NCI-H2171 treated with DMSO at 0.1 percent for 48 hours (cell line): Measurements from ENCODE around the gene MORN3.
"Not testable (repeated sequence)": the region's sequence is repeated elsewhere in the genome, so short reads cannot be mapped to it uniquely, and the experiment has no call there.

Experiments
- DNase-seq: peaks from one replicate; lab custom pipeline; 2025; lab: John Stamatoyannopoulos, UW

Gene MORN3

DNA sequence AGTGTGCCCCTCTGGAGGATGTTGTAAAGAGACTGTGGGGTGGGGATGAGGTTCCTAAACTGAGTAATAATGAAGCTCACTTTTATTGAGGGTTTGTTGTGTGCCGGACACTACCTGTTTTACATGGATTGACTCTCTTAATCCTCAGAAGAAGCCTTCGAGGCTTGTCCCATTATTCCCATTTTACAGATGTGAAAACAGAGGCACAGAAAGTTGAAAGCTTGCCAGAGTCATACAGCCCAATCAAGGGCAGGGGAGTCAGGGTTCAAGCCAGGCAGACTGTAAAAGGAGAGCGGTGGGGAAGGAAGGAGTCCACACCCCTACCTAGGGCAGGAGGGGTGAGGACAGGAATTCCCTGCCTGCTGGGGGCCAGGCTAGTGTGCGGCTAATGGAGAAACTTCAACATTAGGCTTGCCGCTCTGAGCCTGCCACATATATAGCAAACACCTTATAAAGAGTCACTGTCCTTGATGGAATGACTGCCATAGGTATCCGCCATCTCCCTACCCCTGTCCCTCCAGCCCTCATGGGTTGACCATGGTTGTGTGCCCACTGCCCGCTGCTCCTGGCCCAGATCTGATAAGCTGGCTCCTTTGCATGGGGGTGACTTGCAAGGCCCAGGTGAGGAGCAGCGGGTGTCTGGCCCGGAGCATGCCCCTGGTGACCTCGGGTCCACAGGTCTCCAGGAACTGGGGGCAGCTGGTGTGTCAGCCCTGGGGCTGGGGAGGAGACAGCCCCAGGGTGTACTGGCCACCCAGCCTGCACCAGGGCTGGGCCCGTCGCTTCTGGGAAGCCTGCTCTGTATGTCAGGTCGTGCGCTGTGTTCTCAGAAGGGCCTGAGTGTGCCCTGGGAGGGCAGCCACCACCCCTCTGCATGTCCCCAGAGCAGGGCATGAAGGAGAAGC, 30.9 kb downstream of the MORN3 start:
- no peak for DNase-seq

DNA sequence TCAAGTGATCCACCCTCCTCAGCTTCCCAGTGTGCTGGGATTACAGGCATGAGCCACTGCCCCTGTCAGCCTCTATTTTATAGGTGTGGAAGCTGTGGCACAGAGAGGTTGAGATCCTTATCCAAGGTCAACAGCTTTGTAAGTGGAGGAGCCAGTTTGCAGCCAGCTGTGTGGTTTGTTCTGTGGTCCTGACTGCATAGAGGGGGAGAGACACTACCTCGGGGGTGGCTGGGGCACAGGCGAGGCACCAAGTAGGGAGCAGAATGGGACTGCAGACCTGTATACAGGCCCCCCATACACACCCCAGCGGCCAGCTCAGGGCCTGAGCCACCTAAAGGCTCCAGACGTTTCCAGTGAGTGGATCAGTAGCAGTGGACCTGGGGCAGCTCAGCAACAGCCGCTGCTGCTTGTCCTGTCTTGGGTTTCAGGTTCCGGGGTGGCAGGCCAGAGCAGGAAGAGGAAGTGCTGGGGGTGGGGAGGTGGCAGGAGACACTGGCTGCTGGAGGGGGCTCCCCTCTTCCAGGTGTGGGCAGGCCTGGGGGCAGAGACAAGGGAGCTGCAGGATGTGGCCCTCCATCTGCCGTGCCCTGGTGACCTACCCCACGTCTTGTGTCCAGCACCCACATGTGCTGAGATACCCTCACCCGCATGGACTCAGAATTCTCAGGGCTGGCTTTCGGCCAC, 32.1 kb downstream of the MORN3 start:
- DNase-seq: no peak

DNA sequence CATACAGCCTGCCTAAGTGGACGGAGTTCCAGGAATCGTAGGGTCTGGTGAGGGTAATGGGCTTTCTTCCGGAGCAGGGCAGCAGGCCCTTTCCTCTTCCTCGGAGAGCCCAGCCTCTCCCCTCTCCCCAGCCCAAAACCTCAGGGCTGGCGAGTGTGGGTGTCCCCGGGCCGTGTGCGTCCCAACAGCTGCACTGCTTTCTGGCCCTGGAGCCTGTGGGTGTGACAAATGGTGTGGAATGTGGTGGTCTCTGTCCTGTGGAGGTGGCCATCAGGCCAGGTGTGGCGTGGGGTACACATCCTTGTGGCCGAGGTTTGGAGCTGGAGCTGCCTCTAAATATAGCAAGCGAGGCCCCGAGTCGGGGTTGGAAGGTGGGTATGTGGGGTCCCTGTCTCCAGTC, 34.6 kb downstream of the MORN3 start:
- no peak for DNase-seq

DNA sequence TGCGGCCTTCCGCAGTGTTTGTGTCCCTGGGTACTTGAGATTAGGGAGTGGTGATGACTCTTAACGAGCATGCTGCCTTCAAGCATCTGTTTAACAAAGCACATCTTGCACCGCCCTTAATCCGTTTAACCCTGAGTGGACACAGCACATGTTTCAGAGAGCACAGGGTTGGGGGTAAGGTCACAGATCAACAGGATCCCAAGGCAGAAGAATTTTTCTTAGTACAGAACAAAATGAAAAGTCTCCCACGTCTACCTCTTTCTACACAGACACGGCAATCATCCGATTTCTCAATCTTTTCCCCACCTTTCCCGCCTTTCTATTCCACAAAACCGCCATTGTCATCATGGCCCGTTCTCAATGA, 35.6 kb downstream of the MORN3 start:
- not testable (repeated sequence) for DNase-seq

DNA sequence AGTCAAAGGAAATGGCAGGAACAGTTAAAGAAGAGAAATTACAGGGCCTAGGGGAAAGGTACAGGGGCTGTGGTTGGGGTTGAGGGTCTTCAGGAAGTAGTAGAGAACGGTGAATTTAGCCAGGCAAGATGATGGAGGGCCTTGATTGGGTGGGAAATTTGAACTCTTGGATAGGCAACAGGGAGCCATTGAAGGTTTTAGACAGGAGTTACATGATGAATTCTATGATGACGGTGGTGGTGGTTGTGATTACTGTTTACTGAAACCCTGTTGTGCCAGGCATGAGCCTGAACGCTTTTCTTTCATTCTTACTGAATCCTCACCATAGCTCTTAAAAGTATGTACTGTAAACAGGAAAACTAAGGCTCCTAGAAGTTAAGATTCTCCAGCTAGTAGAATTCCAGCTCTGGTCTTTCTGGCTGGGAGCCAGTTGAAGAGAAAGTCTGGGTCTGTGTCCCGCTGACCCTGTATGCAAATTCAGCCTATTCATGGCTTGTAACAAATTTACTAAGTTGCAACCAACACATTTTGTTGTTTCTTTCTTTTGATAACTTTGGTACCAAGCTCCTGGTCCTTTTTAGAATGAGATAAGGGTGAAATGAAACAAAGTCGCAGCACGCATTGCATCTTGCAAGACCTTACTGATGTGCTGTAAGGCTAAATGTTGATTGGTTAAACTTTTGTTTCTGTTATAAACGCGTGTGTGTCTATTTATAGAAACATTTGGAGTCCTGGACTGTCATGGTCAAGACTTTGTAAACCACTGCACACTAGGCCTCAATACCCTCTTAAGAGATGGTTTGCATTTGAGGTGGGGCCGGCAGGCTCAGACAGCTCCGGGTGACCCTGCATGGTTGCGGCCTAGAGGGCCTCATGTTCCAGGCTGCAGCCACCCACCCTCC, 37.1 kb downstream of the MORN3 start:
- DNase-seq: no peak

DNA sequence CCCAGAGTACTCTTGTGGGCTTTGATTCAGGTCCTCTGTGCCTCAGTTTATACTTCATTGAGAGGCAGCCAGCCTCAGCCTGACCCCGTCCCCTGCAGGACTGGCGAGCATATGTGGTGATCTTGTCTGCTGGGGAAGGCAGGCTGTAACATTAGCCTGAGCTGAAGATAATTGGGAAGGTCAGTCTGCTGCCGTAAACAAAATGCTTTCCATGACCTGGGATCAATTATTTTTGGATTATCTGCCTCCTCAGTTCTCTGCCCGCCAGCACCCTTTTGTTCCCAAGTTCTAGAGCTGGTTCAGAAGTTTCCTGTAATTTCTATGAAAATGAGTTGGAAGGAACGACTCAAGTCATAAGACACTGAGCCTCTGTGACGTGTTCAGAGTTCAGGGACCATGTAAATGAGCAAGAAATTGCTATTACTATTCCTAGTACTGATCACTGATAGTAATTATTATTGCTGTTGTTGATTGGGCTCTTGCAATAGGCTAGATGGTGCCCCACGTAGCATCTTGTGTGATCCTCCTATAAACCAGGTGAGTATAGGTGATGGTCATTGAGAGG, 38.6 kb downstream of the MORN3 start:
- DNase-seq: no peak

DNA sequence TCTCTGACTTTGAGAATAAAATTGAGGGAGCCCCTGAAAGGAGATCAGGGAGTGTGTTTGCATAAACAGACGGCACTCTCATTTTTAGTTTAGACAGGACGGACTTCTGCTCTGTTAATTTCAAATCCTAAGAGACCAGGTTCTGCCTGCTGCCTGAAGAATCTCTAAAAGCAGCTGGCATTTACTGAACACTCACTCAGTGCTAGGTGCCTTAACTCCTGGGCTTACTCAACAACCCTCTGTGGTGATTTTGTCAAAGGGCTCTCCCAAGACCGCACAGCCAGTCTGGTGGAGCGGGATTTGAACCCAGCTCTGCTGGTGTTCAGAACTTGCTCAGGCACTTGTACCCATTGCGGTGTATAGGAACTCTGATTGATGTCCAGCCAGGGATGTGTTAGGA, 40.9 kb downstream of the MORN3 start:
- no peak for DNase-seq

DNA sequence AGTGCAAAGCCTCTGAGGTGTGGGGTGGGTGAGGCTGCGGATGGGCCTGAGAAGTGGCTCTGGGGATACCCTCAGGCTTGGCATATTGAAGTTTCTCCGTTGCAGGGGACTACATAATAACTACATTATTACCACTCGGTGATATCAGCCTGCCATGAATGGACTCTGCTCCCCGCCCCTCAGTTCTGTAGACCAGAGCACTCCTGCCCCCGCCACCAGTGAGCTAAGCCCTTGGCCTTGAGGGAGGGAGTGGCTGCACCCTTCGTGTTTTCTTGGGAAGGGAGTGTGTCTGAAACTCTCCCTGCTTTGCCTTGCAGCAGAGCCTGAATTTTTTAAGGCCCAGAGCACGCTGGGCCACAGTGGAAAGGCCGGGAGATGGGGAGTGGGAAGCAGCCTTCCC, 41.4 kb downstream of the MORN3 start:
- no peak for DNase-seq

DNA sequence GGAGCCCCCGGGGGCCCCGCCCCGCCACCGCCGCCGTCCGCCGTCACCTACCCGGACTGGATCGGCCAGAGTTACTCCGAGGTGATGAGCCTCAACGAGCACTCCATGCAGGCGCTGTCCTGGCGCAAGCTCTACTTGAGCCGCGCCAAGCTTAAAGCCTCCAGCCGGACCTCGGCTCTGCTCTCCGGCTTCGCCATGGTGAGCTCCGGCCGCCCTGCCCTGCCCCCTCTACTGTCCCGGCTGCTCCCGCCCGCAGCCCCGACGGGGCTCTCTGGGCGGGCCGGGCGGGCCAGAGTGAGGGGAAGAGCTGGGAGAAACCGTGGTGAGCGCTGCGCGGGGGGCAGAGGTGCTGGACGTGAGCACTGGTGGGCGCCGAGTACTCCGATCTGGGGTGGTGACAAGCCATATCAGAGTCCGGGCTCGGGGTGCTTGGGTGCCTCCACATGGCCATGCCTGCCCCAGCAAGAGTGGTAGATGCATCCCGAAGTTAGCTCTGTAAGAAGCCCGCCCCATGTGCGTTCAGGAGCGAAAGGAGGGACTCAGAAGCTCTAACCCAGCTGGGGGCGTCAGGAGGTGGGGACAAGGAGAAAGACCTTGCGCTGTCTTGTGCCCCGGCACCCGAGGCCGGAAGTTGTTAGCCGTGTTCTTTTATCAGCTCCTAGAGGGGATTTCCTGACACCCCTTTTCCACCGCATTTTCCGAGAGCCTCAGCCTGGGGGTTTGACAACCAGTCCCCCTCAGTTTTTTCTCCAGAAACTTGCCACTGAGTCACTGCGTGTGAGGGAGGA, 42.4 kb downstream of the MORN3 start:
- DNase-seq: peak; percentile 26

DNA sequence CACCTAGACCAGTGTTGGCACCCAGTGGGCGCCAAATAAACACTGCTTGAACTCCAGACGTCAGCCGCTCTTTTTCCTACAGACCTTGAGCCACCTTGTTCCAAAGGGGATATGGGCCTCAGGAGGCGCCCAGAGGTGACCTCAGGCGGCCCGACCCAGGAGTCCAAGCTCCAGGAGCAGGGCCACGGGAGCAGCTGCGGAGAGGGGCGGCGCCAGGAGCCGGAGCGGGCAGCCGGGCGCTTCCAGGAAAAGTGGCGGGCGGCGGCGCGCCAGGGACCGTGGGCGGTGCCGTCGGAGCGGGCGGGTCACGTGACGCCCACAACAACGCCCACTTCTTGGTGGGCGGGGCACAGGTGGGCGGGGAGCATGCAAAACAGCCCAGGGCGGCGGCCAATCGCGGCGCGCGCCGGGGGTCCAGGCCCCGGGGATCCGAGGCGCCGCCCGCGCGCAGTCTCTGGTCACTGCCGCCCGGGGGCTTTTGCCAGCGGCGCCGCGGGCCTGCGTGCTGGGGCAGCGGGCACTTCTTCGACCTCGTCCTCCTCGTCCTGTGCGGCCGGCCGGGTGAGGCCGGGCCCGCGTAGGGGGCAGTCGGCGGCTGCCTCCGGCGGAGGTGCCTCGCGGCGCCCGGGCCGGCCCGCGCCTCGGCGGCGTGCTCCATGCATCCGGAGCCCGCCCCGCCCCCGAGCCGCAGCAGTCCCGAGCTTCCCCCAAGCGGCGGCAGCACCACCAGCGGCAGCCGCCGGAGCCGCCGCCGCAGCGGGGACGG, 43.2 kb downstream of the MORN3 start, which contains the start of gene ORAI1:
TSS of gene ORAI1 (plus strand) at position 444 of the 766 bp plus-strand sequence.
- DNase-seq: peak; percentile 91

DNA sequence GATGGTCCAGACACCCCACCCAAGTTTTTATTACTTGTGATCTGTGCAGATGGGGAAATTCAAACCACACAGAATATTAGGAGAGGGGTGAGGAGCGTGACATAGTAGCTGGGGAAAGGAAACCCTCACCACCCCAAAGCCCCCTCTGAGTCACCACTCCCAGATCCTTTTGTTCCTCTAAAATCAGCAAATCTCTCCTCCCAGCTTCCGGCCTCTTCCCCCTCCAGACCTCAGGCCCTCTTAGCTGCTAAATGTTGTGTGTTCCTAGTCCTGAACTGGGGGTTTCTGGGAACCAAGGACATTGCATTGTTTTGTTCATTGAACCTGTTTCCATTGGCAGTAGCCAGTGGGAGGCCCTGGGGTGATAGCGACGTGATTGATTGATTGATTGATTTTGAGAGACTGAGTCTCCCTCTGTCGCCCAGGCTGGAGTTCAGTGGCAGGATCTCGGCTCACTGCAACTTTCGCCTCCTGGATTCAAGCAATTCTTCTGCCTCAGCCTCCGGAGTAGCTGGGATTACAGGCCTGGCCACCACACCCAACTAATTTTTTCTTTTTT, 49.0 kb downstream of the MORN3 start:
- DNase-seq: no peak

DNA sequence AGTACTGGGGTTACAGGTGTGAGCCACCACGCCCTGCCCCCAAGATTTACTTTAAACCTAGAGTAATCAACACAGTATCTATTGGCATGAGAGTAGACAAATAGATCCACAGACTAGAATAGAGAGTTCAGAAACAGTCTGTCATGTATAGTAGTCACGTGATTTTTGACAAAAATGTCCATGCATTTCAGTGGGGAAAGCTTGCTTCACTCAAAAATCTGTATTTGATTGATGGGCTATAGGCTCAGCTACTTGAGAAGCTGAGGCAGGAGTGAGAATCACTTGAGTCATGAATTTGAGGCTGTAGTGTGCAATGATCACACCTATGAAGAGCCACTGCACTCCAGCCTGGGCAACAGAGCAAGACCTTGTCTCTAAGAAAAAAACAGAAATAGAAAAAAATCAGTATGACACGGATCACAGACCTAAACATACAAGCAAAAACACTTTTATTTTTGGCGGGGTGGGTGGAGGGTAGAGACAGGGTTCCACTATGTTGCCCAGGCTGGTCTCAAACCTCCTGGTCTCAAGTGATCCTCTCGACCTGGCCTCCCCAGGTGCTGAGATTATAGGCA, 50.7 kb downstream of the MORN3 start:
- no peak for DNase-seq

DNA sequence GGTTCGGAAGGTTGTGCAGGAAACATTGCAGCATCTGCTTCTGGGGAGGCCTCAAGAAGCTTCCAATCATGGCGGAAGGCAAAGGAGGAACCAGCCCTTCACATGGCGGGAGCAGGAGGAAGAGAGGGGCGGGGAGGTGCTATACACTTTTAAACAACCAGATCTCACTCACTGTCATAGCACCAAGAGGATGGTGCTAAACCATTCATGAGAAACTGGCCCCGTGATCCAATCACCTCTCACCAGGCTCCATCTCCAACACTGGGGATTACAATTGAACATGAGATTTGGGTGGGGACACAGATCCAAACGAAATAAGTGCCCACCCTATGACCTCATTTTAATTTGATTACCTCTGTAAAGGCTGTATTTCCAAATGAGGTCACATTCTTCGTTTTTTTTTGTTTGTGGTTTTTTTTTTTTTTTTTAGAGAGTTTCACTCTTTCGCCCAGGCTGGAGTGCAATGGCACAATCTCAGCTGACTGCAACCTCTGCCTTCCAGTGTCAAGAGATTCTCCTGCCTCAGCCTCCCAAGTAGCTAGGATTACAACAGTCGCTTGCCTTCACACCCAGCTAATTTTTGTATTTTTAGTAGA, 54.5 kb downstream of the MORN3 start:
- DNase-seq: no peak

DNA sequence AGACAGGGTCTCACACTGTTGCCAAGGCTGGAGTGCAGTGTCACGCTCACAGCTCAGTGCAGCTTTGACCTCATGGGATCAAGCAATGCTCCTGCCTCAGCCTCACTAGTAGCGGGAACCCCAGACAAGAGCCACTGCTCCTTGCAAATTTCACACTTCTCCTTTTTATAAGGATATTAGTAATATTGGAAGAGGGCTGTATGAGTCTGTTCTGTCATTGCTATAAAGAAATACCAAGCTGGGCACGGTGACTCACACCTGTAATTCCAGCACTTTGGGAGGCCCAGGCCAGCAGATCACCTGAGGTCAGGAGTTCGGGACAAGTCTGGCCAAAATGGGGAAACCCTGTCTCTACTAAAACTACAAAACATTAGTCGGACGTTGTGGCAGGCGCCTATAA, 56.0 kb downstream of the MORN3 start:
- DNase-seq: no peak

DNA sequence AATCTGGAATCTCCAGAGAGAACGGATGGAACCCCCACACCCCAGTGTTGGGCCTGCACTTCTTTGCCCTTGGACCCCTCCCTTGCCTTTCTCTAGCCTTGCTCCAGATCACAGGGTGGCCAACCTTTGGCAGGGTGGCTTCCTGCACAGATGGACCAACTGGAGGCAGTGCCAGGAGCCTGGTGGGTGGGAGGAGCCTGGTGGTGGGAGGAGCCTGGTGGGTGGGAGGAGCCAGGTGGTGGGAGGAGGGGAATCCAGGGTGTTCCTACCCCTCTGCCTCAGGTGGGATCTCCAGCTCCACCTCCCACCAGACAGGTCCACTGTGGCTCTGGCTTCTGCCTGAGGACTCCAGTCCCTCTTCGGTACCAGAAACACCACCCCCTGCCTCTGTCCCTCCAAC, 58.1 kb downstream of the MORN3 start:
- no peak for DNase-seq

DNA sequence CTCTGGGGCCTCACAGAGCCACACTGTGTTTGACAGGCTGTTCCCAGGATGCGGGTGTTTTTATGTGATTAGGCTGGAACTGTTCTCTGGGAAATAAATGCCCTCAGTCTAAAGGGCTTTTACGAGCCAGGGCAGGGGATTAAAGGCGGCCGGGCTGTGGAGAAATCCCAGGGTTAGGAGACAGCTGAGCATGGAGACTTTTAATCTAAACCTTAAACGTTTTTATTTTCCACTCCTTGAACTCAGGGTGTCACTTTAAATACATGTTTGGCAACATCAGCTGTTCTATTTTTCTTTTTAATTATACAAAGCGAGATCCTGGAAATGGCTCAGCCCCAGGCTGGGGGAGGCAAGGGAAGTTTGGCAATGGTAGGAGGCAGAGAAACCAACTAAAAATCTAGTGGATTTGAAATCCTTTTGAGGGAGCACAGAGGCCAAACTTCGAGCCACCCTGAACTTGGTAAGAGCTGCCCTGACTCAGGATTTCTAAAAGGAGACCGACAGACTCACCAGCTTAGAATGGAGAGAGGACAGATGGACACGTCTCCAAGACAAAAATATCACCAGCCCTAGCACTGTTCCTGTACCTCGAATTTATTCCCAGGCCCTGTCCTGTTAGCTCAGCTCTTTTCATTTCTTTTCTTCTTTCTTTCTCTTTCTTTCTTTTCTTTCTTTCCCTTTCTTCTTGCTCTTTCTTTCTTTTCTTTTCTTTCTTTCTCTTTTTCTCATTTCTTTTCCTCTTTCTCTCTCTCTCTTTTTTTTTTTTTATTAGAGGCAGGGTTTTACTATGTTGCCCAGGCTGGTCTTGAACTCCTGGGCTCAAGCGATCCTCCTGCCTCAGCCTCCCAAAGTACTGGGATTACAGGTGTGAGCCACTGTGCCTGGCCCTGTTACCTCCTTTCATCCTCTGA, 59.0 kb downstream of the MORN3 start:
- DNase-seq: no peak

DNA sequence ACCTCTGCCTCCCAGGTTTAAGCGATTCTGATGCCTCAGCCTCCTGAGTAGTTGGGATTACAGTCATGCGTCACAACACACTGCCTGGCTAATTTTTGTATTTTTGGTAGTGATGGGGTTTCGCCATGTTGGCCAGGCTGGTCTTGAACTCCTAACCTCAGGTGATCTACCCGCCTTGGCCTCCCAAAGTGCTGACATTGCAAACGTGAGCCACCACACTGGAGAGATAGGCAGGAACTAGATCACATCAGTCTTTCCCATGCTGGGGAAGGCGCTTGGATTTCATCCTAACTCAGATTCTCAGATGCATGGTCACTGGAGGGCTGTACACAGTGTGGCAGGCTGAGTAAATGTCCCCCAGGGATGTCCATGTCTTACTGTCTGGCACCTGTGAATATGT, 61.2 kb downstream of the MORN3 start:
- DNase-seq: no peak

DNA sequence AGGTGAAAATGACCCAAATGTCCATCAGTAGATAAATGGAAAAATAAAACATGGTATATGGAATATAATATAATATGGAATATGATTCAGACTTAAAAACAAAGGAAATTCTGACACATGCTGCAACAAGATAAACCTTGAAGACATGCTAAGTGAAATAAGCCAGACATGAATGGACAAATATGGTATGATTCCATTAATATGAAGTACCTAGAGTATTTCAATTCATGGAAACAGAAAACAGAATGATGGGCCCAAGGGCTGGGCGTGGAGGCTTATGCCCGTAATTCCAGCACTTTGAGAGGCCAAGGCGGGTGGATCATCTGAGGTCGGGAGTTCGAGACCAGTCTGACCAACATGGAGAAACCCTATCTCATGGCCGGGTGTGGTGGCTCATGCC, 65.9 kb downstream of the MORN3 start:
- DNase-seq: no peak
